Central memory CD8-positive, alpha-beta T cell (primary cell): Measurements from ENCODE around the gene IRF2BP1.
"Not testable (repeated sequence)": the region's sequence is repeated elsewhere in the genome, so short reads cannot be mapped to it uniquely, and the experiment has no call there.

Experiments
- ATAC-seq: fragments of 150-1000 bp; cut with Tn5 transposase; replicated peaks from 2 replicates; pipeline ENCODE4 v1.10.0; 2022; ENCODE audit warnings: mild to moderate bottlenecking, moderate FRiP score, moderate number of reproducible peaks; ENCODE audit not compliant: poor library complexity, severe bottlenecking; ENCODE audit errors: extremely low read depth
- DNase-seq, 2 donors: peaks; one replicate each; pipeline ENCODE4 v3.0.0; 2021; ENCODE audit warnings: low spot score in 2 of 2
- H3K27ac Mint-ChIP-seq: one replicate; pipeline ENCODE4 v1.8.0; 2022; ENCODE audit warnings: low read depth, mild to moderate bottlenecking, moderate library complexity, mixed read lengths
- H3K27me3 Mint-ChIP-seq: one replicate; pipeline ENCODE4 v1.8.0; 2022; ENCODE audit warnings: mixed read lengths
- H3K36me3 Mint-ChIP-seq: one replicate; pipeline ENCODE4 v1.8.0; 2022; ENCODE audit warnings: mild to moderate bottlenecking, moderate library complexity, mixed read lengths; ENCODE audit not compliant: insufficient read depth
- H3K4me1 Mint-ChIP-seq: one replicate; pipeline ENCODE4 v1.8.0; 2022; ENCODE audit warnings: mixed read lengths
- H3K4me3 Mint-ChIP-seq: one replicate; pipeline ENCODE4 v1.8.0; 2022; ENCODE audit warnings: mild to moderate bottlenecking, moderate library complexity, mixed read lengths
- H3K9me3 Mint-ChIP-seq: one replicate; pipeline ENCODE4 v1.8.0; 2022; ENCODE audit warnings: mixed read lengths

Gene IRF2BP1

GRCh38 chr19:45872095-45872919 is 13.6 kb downstream of the IRF2BP1 start:
- Mint-ChIP-seq H3K27ac (no peak overlapping the region), H3K4me3 (no peak overlapping the region), H3K9me3 (no peaks in the 10 kb centered on the region), H3K27me3 (peaks cover 26% of the 10 kb centered on the region), H3K36me3 (peaks cover 1% of the 10 kb centered on the region), H3K4me1 (peaks cover 8% of the 10 kb centered on the region)
- no peak for ATAC-seq
- DNase-seq, result no peak

GRCh38 chr19:45870798-45871197 is 15.1 kb downstream of the IRF2BP1 start:
- ATAC-seq (no peak), DNase-seq (no peak)
- Mint-ChIP-seq H3K27me3 (peaks cover 17% of the 10 kb centered on the region), H3K9me3 (no peaks in the 10 kb centered on the region), H3K36me3 (peaks cover 1% of the 10 kb centered on the region), H3K4me3 (no peak overlapping the region), H3K4me1 (no peaks in the 10 kb centered on the region), H3K27ac (no peak overlapping the region)

GRCh38 chr19:45867241-45867640 is 18.7 kb downstream of the IRF2BP1 start:
- not testable (repeated sequence) for H3K9me3 Mint-ChIP-seq, H3K4me3 Mint-ChIP-seq, H3K36me3 Mint-ChIP-seq, DNase-seq, H3K27ac Mint-ChIP-seq, ATAC-seq
- peaks cover 24% of the 10 kb centered on the region for H3K4me1 Mint-ChIP-seq
- peaks cover 12% of the 10 kb centered on the region for H3K27me3 Mint-ChIP-seq

GRCh38 chr19:45866400-45867176 is 19.4 kb downstream of the IRF2BP1 start:
- peaks cover 6% of the 10 kb centered on the region for H3K36me3 Mint-ChIP-seq
- peaks cover 29% of the 10 kb centered on the region for H3K4me1 Mint-ChIP-seq
- H3K27me3 Mint-ChIP-seq, result peaks cover 12% of the 10 kb centered on the region
- H3K9me3 Mint-ChIP-seq, result no peaks in the 10 kb centered on the region
- DNase-seq (no peak), ATAC-seq (no peak)
- no peak overlapping the region for H3K27ac Mint-ChIP-seq
- H3K4me3 Mint-ChIP-seq, result no peak overlapping the region

- peaks cover 30% of the 10 kb centered on the region for H3K4me1 Mint-ChIP-seq
- DNase-seq (no peak), ATAC-seq (no peak)
- peaks cover 6% of the 10 kb centered on the region for H3K36me3 Mint-ChIP-seq
- no peak overlapping the region for H3K27ac Mint-ChIP-seq
- H3K27me3 Mint-ChIP-seq, result peaks cover 12% of the 10 kb centered on the region
- H3K9me3 Mint-ChIP-seq, result no peaks in the 10 kb centered on the region
- peak overlapping the region; percentile 93 for H3K4me3 Mint-ChIP-seq
These were observed 20.5 kb downstream of the IRF2BP1 start for GRCh38 chr19:45865269-45865948.

GRCh38 chr19:45864629-45865082 is 21.3 kb downstream of the IRF2BP1 start:
- Mint-ChIP-seq H3K4me1 (peaks cover 35% of the 10 kb centered on the region), H3K36me3 (peaks cover 10% of the 10 kb centered on the region), H3K27me3 (peaks cover 12% of the 10 kb centered on the region), H3K4me3 (peak overlapping the region; percentile 93), H3K9me3 (no peaks in the 10 kb centered on the region), H3K27ac (no peak overlapping the region)
- DNase-seq (no peak), ATAC-seq (no peak)

- DNase-seq (no peak), ATAC-seq (no peak)
- Mint-ChIP-seq H3K4me1 (peaks cover 35% of the 10 kb centered on the region), H3K36me3 (peaks cover 14% of the 10 kb centered on the region), H3K27me3 (peaks cover 12% of the 10 kb centered on the region), H3K4me3 (peak within 1 kb of the TSS; percentile 93), H3K27ac (peak within 1 kb of the TSS; percentile 88), H3K9me3 (no peaks in the 10 kb centered on the region)
These were observed 21.9 kb downstream of the IRF2BP1 start, which contains the start of gene FOXA3 for GRCh38 chr19:45863840-45864628. FOXA3 (plus strand) TSS chr19:45864326; CDS start chr19:45864457, 131 bp downstream.

- no peak for ATAC-seq
- Mint-ChIP-seq H3K36me3 (peaks cover 17% of the 10 kb centered on the region), H3K27me3 (peaks cover 12% of the 10 kb centered on the region), H3K4me3 (peak overlapping the region; percentile 93), H3K9me3 (no peaks in the 10 kb centered on the region), H3K27ac (peak overlapping the region; percentile 88), H3K4me1 (peaks cover 36% of the 10 kb centered on the region)
- DNase-seq, result no peak
These were observed 22.6 kb downstream of the IRF2BP1 start for GRCh38 chr19:45863335-45863839.

GRCh38 chr19:45862564-45863334 is 23.2 kb downstream of the IRF2BP1 start, which contains the start of gene SYMPK:
SYMPK (minus strand) TSS chr19:45863147; CDS start chr19:45854495, 8,652 bp downstream.
- peak; percentile 98 for ATAC-seq
- Mint-ChIP-seq H3K27ac (peak within 1 kb of the TSS; percentile 88), H3K36me3 (peaks cover 23% of the 10 kb centered on the region), H3K4me3 (peak within 1 kb of the TSS; percentile 93), H3K4me1 (peaks cover 42% of the 10 kb centered on the region), H3K27me3 (peaks cover 12% of the 10 kb centered on the region), H3K9me3 (no peaks in the 10 kb centered on the region)
- DNase-seq, result peak; percentile 96 to 98

- peak; percentile 12 for ATAC-seq
- Mint-ChIP-seq H3K9me3 (no peaks in the 10 kb centered on the region), H3K4me3 (peak overlapping the region; percentile 93), H3K36me3 (peaks cover 22% of the 10 kb centered on the region), H3K27ac (peak overlapping the region; percentile 88), H3K27me3 (peaks cover 12% of the 10 kb centered on the region), H3K4me1 (peaks cover 42% of the 10 kb centered on the region)
- DNase-seq, result no peak
These were observed 23.7 kb downstream of the IRF2BP1 start for GRCh38 chr19:45862271-45862563.
